ENCODE measurements around the gene BRF1.
"Not testable (repeated sequence)": the region's sequence is repeated elsewhere in the genome, so short reads cannot be mapped to it uniquely, and the experiment has no call there.

BRF1 gene

GRCh38 chr14:105331575-105332349 lies 31.0 kb upstream of the BRF1 start:
- H3K27me3 ChIP-seq (ENCODE audit: control insufficient read depth in 1 of 2, insufficient read depth in 2 of 2, low read length in 2 of 2): no peaks in the 10 kb centered on the region
- no peak overlapping the region for H3K4me3 ChIP-seq (ENCODE audit: low read length in 2 of 2)
- no peak overlapping the region for H3K9ac ChIP-seq (ENCODE audit: low read length in 2 of 2)
- H3K27ac ChIP-seq (ENCODE audit: low read length): no peak overlapping the region
- peaks cover 26% of the 10 kb centered on the region for H3K4me1 ChIP-seq (ENCODE audit: control insufficient read depth, insufficient read depth, low read length)
- no peaks in the 10 kb centered on the region for H3K36me3 ChIP-seq (ENCODE audit: control insufficient read depth in 2 of 2, insufficient read depth in 2 of 2, low read length in 2 of 2)
- no peaks in the 10 kb centered on the region for H3K9me3 ChIP-seq (ENCODE audit: control insufficient read depth in 2 of 2, low read length in 2 of 2)

- H3K4me1 ChIP-seq (ENCODE audit: control insufficient read depth, insufficient read depth, low read length): peaks cover 27% of the 10 kb centered on the region
- no peak overlapping the region for H3K4me3 ChIP-seq (ENCODE audit: low read length in 2 of 2)
- H3K9me3 ChIP-seq (ENCODE audit: control insufficient read depth in 2 of 2, low read length in 2 of 2): no peaks in the 10 kb centered on the region
- H3K27ac ChIP-seq (ENCODE audit: low read length): no peak overlapping the region
- no peaks in the 10 kb centered on the region for H3K27me3 ChIP-seq (ENCODE audit: control insufficient read depth in 1 of 2, insufficient read depth in 2 of 2, low read length in 2 of 2)
- peaks cover 0 to 2% of the 10 kb centered on the region in 2 donors for H3K36me3 ChIP-seq (ENCODE audit: control insufficient read depth in 2 of 2, insufficient read depth in 2 of 2, low read length in 2 of 2)
- no peak overlapping the region for H3K9ac ChIP-seq (ENCODE audit: low read length in 2 of 2)
Measured at GRCh38 chr14:105330491-105330895, 29.7 kb upstream of the BRF1 start.

GRCh38 chr14:105329411-105330150 lies 28.8 kb upstream of the BRF1 start:
- Histone ChIP-seq H3K9me3 (ENCODE audit: control insufficient read depth in 2 of 2, low read length in 2 of 2) (no peaks in the 10 kb centered on the region), H3K9ac (ENCODE audit: low read length in 2 of 2) (no peak overlapping the region), H3K4me1 (ENCODE audit: control insufficient read depth, insufficient read depth, low read length) (peaks cover 32% of the 10 kb centered on the region), H3K27me3 (ENCODE audit: control insufficient read depth in 1 of 2, insufficient read depth in 2 of 2, low read length in 2 of 2) (no peaks in the 10 kb centered on the region), H3K27ac (ENCODE audit: low read length) (no peak overlapping the region), H3K36me3 (ENCODE audit: control insufficient read depth in 2 of 2, insufficient read depth in 2 of 2, low read length in 2 of 2) (peaks cover 0 to 2% of the 10 kb centered on the region in 2 donors), H3K4me3 (ENCODE audit: low read length in 2 of 2) (no peak overlapping the region)

GRCh38 chr14:105328678-105329390 lies 28.0 kb upstream of the BRF1 start:
- Histone ChIP-seq H3K9me3 (ENCODE audit: control insufficient read depth in 2 of 2, low read length in 2 of 2) (no peaks in the 10 kb centered on the region), H3K36me3 (ENCODE audit: control insufficient read depth in 2 of 2, insufficient read depth in 2 of 2, low read length in 2 of 2) (peaks cover 0 to 2% of the 10 kb centered on the region in 2 donors), H3K9ac (ENCODE audit: low read length in 2 of 2) (no peak overlapping the region), H3K4me3 (ENCODE audit: low read length in 2 of 2) (no peak overlapping the region), H3K27ac (ENCODE audit: low read length) (no peak overlapping the region), H3K27me3 (ENCODE audit: control insufficient read depth in 1 of 2, insufficient read depth in 2 of 2, low read length in 2 of 2) (no peaks in the 10 kb centered on the region), H3K4me1 (ENCODE audit: control insufficient read depth, insufficient read depth, low read length) (peaks cover 32% of the 10 kb centered on the region)

GRCh38 chr14:105328070-105328677 lies 27.4 kb upstream of the BRF1 start:
- Histone ChIP-seq H3K27ac (ENCODE audit: low read length) (no peak overlapping the region), H3K9me3 (ENCODE audit: control insufficient read depth in 2 of 2, low read length in 2 of 2) (no peaks in the 10 kb centered on the region), H3K9ac (ENCODE audit: low read length in 2 of 2) (no peak overlapping the region), H3K4me3 (ENCODE audit: low read length in 2 of 2) (no peak overlapping the region), H3K27me3 (ENCODE audit: control insufficient read depth in 1 of 2, insufficient read depth in 2 of 2, low read length in 2 of 2) (no peaks in the 10 kb centered on the region), H3K36me3 (ENCODE audit: control insufficient read depth in 2 of 2, insufficient read depth in 2 of 2, low read length in 2 of 2) (peaks cover 0 to 2% of the 10 kb centered on the region in 2 donors), H3K4me1 (ENCODE audit: control insufficient read depth, insufficient read depth, low read length) (peaks cover 32% of the 10 kb centered on the region)

- H3K36me3 ChIP-seq (ENCODE audit: control insufficient read depth in 2 of 2, insufficient read depth in 2 of 2, low read length in 2 of 2); H3K4me3 ChIP-seq (ENCODE audit: low read length in 2 of 2); H3K9me3 ChIP-seq (ENCODE audit: control insufficient read depth in 2 of 2, low read length in 2 of 2); H3K27me3 ChIP-seq (ENCODE audit: control insufficient read depth in 1 of 2, insufficient read depth in 2 of 2, low read length in 2 of 2); H3K9ac ChIP-seq (ENCODE audit: low read length in 2 of 2); H3K27ac ChIP-seq (ENCODE audit: low read length): not testable (repeated sequence)
- H3K4me1 ChIP-seq (ENCODE audit: control insufficient read depth, insufficient read depth, low read length): peaks cover 35% of the 10 kb centered on the region
Measured at GRCh38 chr14:105327695-105328045, 26.9 kb upstream of the BRF1 start.

GRCh38 chr14:105326891-105327694 lies 26.3 kb upstream of the BRF1 start:
- no peak overlapping the region for H3K27ac ChIP-seq (ENCODE audit: low read length)
- H3K9me3 ChIP-seq (ENCODE audit: control insufficient read depth in 2 of 2, low read length in 2 of 2): no peaks in the 10 kb centered on the region
- H3K4me1 ChIP-seq (ENCODE audit: control insufficient read depth, insufficient read depth, low read length): peaks cover 36% of the 10 kb centered on the region
- no peaks in the 10 kb centered on the region for H3K27me3 ChIP-seq (ENCODE audit: control insufficient read depth in 1 of 2, insufficient read depth in 2 of 2, low read length in 2 of 2)
- H3K4me3 ChIP-seq (ENCODE audit: low read length in 2 of 2): no peak overlapping the region
- peaks cover 0 to 2% of the 10 kb centered on the region in 2 donors for H3K36me3 ChIP-seq (ENCODE audit: control insufficient read depth in 2 of 2, insufficient read depth in 2 of 2, low read length in 2 of 2)
- H3K9ac ChIP-seq (ENCODE audit: low read length in 2 of 2): no peak overlapping the region

GRCh38 chr14:105326568-105326867 lies 25.7 kb upstream of the BRF1 start:
- H3K36me3 ChIP-seq (ENCODE audit: control insufficient read depth in 2 of 2, insufficient read depth in 2 of 2, low read length in 2 of 2): peaks cover 0 to 2% of the 10 kb centered on the region in 2 donors
- no peaks in the 10 kb centered on the region for H3K9me3 ChIP-seq (ENCODE audit: control insufficient read depth in 2 of 2, low read length in 2 of 2)
- no peaks in the 10 kb centered on the region for H3K27me3 ChIP-seq (ENCODE audit: control insufficient read depth in 1 of 2, insufficient read depth in 2 of 2, low read length in 2 of 2)
- H3K4me1 ChIP-seq (ENCODE audit: control insufficient read depth, insufficient read depth, low read length): peaks cover 36% of the 10 kb centered on the region
- H3K9ac ChIP-seq (ENCODE audit: low read length in 2 of 2): no peak overlapping the region
- no peak overlapping the region for H3K4me3 ChIP-seq (ENCODE audit: low read length in 2 of 2)
- H3K27ac ChIP-seq (ENCODE audit: low read length): no peak overlapping the region

- Histone ChIP-seq H3K36me3 (ENCODE audit: control insufficient read depth in 2 of 2, insufficient read depth in 2 of 2, low read length in 2 of 2) (peaks cover 0 to 2% of the 10 kb centered on the region in 2 donors), H3K9ac (ENCODE audit: low read length in 2 of 2) (no peak overlapping the region), H3K27ac (ENCODE audit: low read length) (no peak overlapping the region), H3K4me3 (ENCODE audit: low read length in 2 of 2) (no peak overlapping the region), H3K4me1 (ENCODE audit: control insufficient read depth, insufficient read depth, low read length) (peaks cover 36% of the 10 kb centered on the region), H3K27me3 (ENCODE audit: control insufficient read depth in 1 of 2, insufficient read depth in 2 of 2, low read length in 2 of 2) (no peaks in the 10 kb centered on the region), H3K9me3 (ENCODE audit: control insufficient read depth in 2 of 2, low read length in 2 of 2) (no peaks in the 10 kb centered on the region)
Measured at GRCh38 chr14:105325716-105326567, 25.1 kb upstream of the BRF1 start.

Measured in stomach smooth muscle (tissue), 2 donors.